Stomach (tissue), 9 donors: ENCODE data around the gene RPL21. TPM values are rescaled to one million over a fixed set of nuclear protein-coding genes. Genes with fewer than 3 reads are reported as not detected.
A peak's percentile ranks its signal among the peaks of the same experiment; 100 is the strongest.

Experiments
- DNase-seq, 2 donors: peaks; one replicate each; pipeline versions ENCODE4 v3.0.0 to v3.0.0-alpha.2; 2013 to 2019
- H3K27ac ChIP-seq, 5 donors: fragments of 200-600 bp in 4 of 5; sonication (generic) in 4 of 5; one replicate each; pipeline ENCODE4 v1.5.1; 2013 to 2019; ENCODE audit warnings: mild to moderate bottlenecking in 1 of 5, moderate library complexity in 1 of 5
- H3K27me3 ChIP-seq, 3 donors: fragments of 200-600 bp; sonication (generic); one replicate each; pipeline ENCODE4 v1.5.1; 2017 to 2019; ENCODE audit warnings: mixed run types in 1 of 3
- H3K36me3 ChIP-seq, 4 donors: fragments of 200-600 bp; sonication (generic); 1 replicate in 3 of 4; 2 replicates in 1 of 4; pipeline ENCODE4 v1.5.1; 2016 to 2019
- H3K4me1 ChIP-seq, 4 donors: fragments of 200-600 bp; sonication (generic); one replicate each; pipeline ENCODE4 v1.5.1; 2016 to 2019
- H3K4me3 ChIP-seq, 4 donors: fragments of 200-600 bp; sonication (generic) in 3 of 4; one replicate each; pipeline ENCODE4 v1.5.1; 2016 to 2019; ENCODE audit warnings: mild to moderate bottlenecking in 1 of 4
- H3K9me3 ChIP-seq, 4 donors: fragments of 200-600 bp; sonication (generic); one replicate each; pipeline ENCODE4 v1.5.1; 2016 to 2019
- CTCF ChIP-seq, 7 experiments: fragments of 450-650 bp in 4 of 7; fragments of 200-600 bp in 3 of 7; sonication (generic) in 3 of 7; IDR thresholded peaks; one replicate each; pipeline ENCODE4 v1.5.1; 2016 to 2019; ENCODE audit warnings: antibody characterized with exemption in 7 of 7, control low read depth in 2 of 7, mild to moderate bottlenecking in 1 of 7
- EP300 ChIP-seq: sonication (generic); formaldehyde crosslinking; IDR thresholded peaks from one replicate; pipeline ENCODE4 v1.6.1; 2017; ENCODE audit warnings: antibody characterized with exemption
- POLR2A ChIP-seq, 4 donors: fragments of 450-650 bp; IDR thresholded peaks; one replicate each; pipeline ENCODE4 v1.6.1; 2016; ENCODE audit warnings: antibody characterized with exemption in 4 of 4, control low read depth in 2 of 4, mild to moderate bottlenecking in 1 of 4, moderate library complexity in 1 of 4
- POLR2AphosphoS5 ChIP-seq, 3 donors: sonication (generic); formaldehyde crosslinking; IDR thresholded peaks; one replicate each; pipeline ENCODE4 v1.6.1; 2016; ENCODE audit warnings: antibody characterized with exemption in 3 of 3
- WGBS, 5 donors: extraction: QIAGEN DNeasy Blood & Tissue Kit in 3 of 5; methylation state at CpG; one replicate each; pipeline versions ENCODE4 v1.1.5 to v1.1.7; 2013 to 2018; 5-methylcytosine and 5-hydroxymethylcytosine counted together
- intact Hi-C: fragments of 100-400 bp; cut with DNase I; formaldehyde crosslinking; loops from one replicate; pipeline ENCODE4 v1.15.1; 2023; ENCODE audit warnings: low total_unique reads
- polyA plus RNA-seq, 3 donors: library from polyadenylated mRNA; stranded (reverse); fragments of 200-250 nt; gene quantifications; one replicate each; pipeline ENCODE4 v1.2.3, GENCODE V29; 2013
- total RNA-seq, 5 donors: library from RNA; depleted of rRNA; stranded (reverse); fragments of >200 nt; gene quantifications; one replicate each; pipeline versions ENCODE4 v1.1.0 to v1.2.3, GENCODE V29; 2014 to 2016
- donor health status: healthy with polysubstance abuse.
- donor health status: Bipolar disorder and iron deficiency.
- donor health status: healthy.

The RPL21 gene
- total and polyA plus RNA-seq, 8 donors, result 338 to 2,038 (median 966) TPM

- Histone ChIP-seq H3K27ac (no peak overlapping the region), H3K4me1 (peaks cover under 1 to 69% (median 20%) of the 10 kb centered on the region in 4 donors), H3K36me3 (peaks cover 22 to 68% (median 61%) of the 10 kb centered on the region in 4 donors), H3K9me3 (no peaks in the 10 kb centered on the region), H3K27me3 (no peaks in the 10 kb centered on the region), H3K4me3 (no peak overlapping the region)
- TF ChIP-seq POLR2AphosphoS5 (IDR thresholded peaks at IDR 0.05) (no peak), EP300 (no peak), CTCF (IDR thresholded peaks at IDR 0.05) (no peak), POLR2A (IDR thresholded peaks at IDR 0.05) (no peak)
- intact Hi-C loops, result no loop called here
- DNase-seq, result no peak
- WGBS, 5 donors, result 83 to 95% (median 94%) methylated on average over 5 of the region's 5 CpGs
Measured at GRCh38 chr13:27258637-27259386, 7.5 kb downstream of the RPL21 start.

- no peaks in the 10 kb centered on the region for H3K27me3 ChIP-seq
- peaks cover 22 to 61% (median 52%) of the 10 kb centered on the region in 4 donors for H3K36me3 ChIP-seq
- H3K9me3 ChIP-seq, result no peaks in the 10 kb centered on the region
- TF ChIP-seq POLR2AphosphoS5 (IDR thresholded peaks at IDR 0.05), result no peak
- no peak for TF ChIP-seq CTCF (IDR thresholded peaks at IDR 0.05)
- TF ChIP-seq POLR2A (IDR thresholded peaks at IDR 0.05), result no peak
- no peak for TF ChIP-seq EP300
- peak overlapping the region in 2 of 5 donors; percentile 3 to 43 for H3K27ac ChIP-seq
- intact Hi-C loops, result no loop called here
- 32 to 53% (median 40%) methylated on average over 2 of the region's 2 CpGs for WGBS, 5 donors
- no peak for DNase-seq
- peaks cover 0 to 68% (median 16%) of the 10 kb centered on the region in 4 donors for H3K4me1 ChIP-seq
- no peak overlapping the region for H3K4me3 ChIP-seq
Measured at GRCh38 chr13:27259831-27260230, 8.5 kb downstream of the RPL21 start.

- Histone ChIP-seq H3K4me1 (peaks cover 0 to 69% (median 11%) of the 10 kb centered on the region in 4 donors), H3K27ac (peak overlapping the region in 1 of 5 donors; percentile 0), H3K36me3 (peaks cover 17 to 45% (median 36%) of the 10 kb centered on the region in 4 donors), H3K9me3 (no peaks in the 10 kb centered on the region), H3K4me3 (no peak overlapping the region), H3K27me3 (no peaks in the 10 kb centered on the region)
- no peak for DNase-seq
- intact Hi-C loops, result no loop called here
- TF ChIP-seq POLR2A (IDR thresholded peaks at IDR 0.05), result no peak
- no peak for TF ChIP-seq CTCF (IDR thresholded peaks at IDR 0.05)
- TF ChIP-seq POLR2AphosphoS5 (IDR thresholded peaks at IDR 0.05), result no peak
- no peak for TF ChIP-seq EP300
- 70 to 78% (median 75%) methylated on average over 5 of the region's 5 CpGs for WGBS, 5 donors
Measured at GRCh38 chr13:27261396-27261795, 10.0 kb downstream of the RPL21 start.

- Histone ChIP-seq H3K9me3 (no peaks in the 10 kb centered on the region), H3K27ac (peak overlapping the region in 1 of 5 donors; percentile 53), H3K4me3 (no peak overlapping the region), H3K4me1 (peaks cover 0 to 63% (median 9%) of the 10 kb centered on the region in 4 donors), H3K36me3 (peaks cover 0 to 25% (median 16%) of the 10 kb centered on the region in 4 donors), H3K27me3 (no peaks in the 10 kb centered on the region)
- intact Hi-C loops, result no loop called here
- no peak for TF ChIP-seq POLR2A (IDR thresholded peaks at IDR 0.05)
- TF ChIP-seq POLR2AphosphoS5 (IDR thresholded peaks at IDR 0.05), result no peak
- no peak for TF ChIP-seq CTCF (IDR thresholded peaks at IDR 0.05)
- TF ChIP-seq EP300, result no peak
- 34 to 55% (median 49%) methylated on average over 2 of the region's 2 CpGs for WGBS, 5 donors
- no peak for DNase-seq
Measured at GRCh38 chr13:27263438-27263837, 12.1 kb downstream of the RPL21 start.
